Ishikawa (cell line): ENCODE measurements around the gene CHST14.

ENCODE experiments used
- CEBPB ChIP-seq: IDR thresholded peaks from 2 replicates; pipeline ENCODE4 v1.6.1; 2012
- CREB1 ChIP-seq: IDR thresholded peaks from 2 replicates; pipeline ENCODE4 v1.6.1; 2012; ENCODE audit warnings: low read depth
- EGR1 ChIP-seq: IDR thresholded peaks from 2 replicates; pipeline ENCODE4 v1.6.1; 2012
- EP300 ChIP-seq: IDR thresholded peaks from 2 replicates; pipeline ENCODE4 v1.6.1; 2012; ENCODE audit warnings: borderline replicate concordance
- FOXM1 ChIP-seq: IDR thresholded peaks from 2 replicates; pipeline ENCODE4 v1.6.1; 2012; ENCODE audit warnings: low read depth, borderline replicate concordance
- MAX ChIP-seq: IDR thresholded peaks from 2 replicates; pipeline ENCODE4 v1.6.1; 2012
- NFIC ChIP-seq: IDR thresholded peaks from 2 replicates; pipeline ENCODE4 v1.6.1; 2012
- RAD21 ChIP-seq: IDR thresholded peaks from 2 replicates; pipeline ENCODE4 v1.6.1; 2012; ENCODE audit warnings: low read depth
- REST ChIP-seq: IDR thresholded peaks from 2 replicates; pipeline ENCODE4 v1.6.1; 2012; ENCODE audit warnings: low read depth, mild to moderate bottlenecking
- TAF1 ChIP-seq: IDR thresholded peaks from 2 replicates; pipeline ENCODE4 v1.6.1; 2012; ENCODE audit warnings: low read depth, mild to moderate bottlenecking
- TCF12 ChIP-seq: IDR thresholded peaks from 2 replicates; pipeline ENCODE4 v1.6.1; 2012; ENCODE audit warnings: low read depth
- TEAD4 ChIP-seq: IDR thresholded peaks from 2 replicates; pipeline ENCODE4 v1.6.1; 2012
- USF1 ChIP-seq: IDR thresholded peaks from 2 replicates; pipeline ENCODE4 v1.6.1; 2012
- YY1 ChIP-seq: IDR thresholded peaks from 2 replicates; pipeline ENCODE4 v1.6.1; 2012; ENCODE audit warnings: low read depth
- ZBTB7A ChIP-seq: IDR thresholded peaks from 2 replicates; pipeline ENCODE4 v1.6.1; 2012; ENCODE audit warnings: low read depth

The CHST14 gene

GRCh38 chr15:40470423-40471104 is at the start of gene CHST14:
Gene CHST14 (plus strand): TSS chr15:40470984. CDS start chr15:40471214, 230 bp downstream.
- TF ChIP-seq EP300: no peak
- no peak for TF ChIP-seq NFIC
- no peak for TF ChIP-seq TEAD4
- TF ChIP-seq EGR1: peak; percentile 38; the same call in 1 of the 2 replicates
- TF ChIP-seq MAX: no peak
- 0 out of 2 replicates have a peak, but pooled peaks have one; percentile 11 for TF ChIP-seq TAF1
- no peak for TF ChIP-seq USF1
- TF ChIP-seq CREB1: no peak
- TF ChIP-seq REST: no peak
- no peak for TF ChIP-seq FOXM1
- no peak for TF ChIP-seq CEBPB
- peak; percentile 65 for TF ChIP-seq ZBTB7A

- TF ChIP-seq YY1: no peak
- TF ChIP-seq RAD21: peak; percentile 91
- TF ChIP-seq MAX: peak; percentile 69
Observed at GRCh38 chr15:40421246-40422157, 49.3 kb upstream of the CHST14 start.

GRCh38 chr15:40424483-40425115 is 46.2 kb upstream of the CHST14 start:
- TF ChIP-seq REST: no peak
- no peak for TF ChIP-seq NFIC
- no peak for TF ChIP-seq ZBTB7A
- no peak for TF ChIP-seq USF1

GRCh38 chr15:40425681-40426080 is 45.1 kb upstream of the CHST14 start:
- no peak for TF ChIP-seq CEBPB
- TF ChIP-seq NFIC: no peak
- no peak for TF ChIP-seq TCF12
- TF ChIP-seq USF1: no peak
- no peak for TF ChIP-seq EP300
- TF ChIP-seq MAX: no peak
- no peak for TF ChIP-seq TEAD4
- TF ChIP-seq RAD21: no peak
- no peak for TF ChIP-seq YY1
- no peak for TF ChIP-seq REST
- no peak for TF ChIP-seq EGR1
- TF ChIP-seq ZBTB7A: no peak
- TF ChIP-seq TAF1: no peak
- TF ChIP-seq CREB1: no peak
- TF ChIP-seq FOXM1: no peak
